Measurements from ENCODE around the gene CSKMT.
"Not testable (repeated sequence)": the region's sequence is repeated elsewhere in the genome, so short reads cannot be mapped to it uniquely, and the experiment has no call there.

CSKMT gene, protein sequence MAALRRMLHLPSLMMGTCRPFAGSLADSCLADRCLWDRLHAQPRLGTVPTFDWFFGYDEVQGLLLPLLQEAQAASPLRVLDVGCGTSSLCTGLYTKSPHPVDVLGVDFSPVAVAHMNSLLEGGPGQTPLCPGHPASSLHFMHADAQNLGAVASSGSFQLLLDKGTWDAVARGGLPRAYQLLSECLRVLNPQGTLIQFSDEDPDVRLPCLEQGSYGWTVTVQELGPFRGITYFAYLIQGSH

DNA sequence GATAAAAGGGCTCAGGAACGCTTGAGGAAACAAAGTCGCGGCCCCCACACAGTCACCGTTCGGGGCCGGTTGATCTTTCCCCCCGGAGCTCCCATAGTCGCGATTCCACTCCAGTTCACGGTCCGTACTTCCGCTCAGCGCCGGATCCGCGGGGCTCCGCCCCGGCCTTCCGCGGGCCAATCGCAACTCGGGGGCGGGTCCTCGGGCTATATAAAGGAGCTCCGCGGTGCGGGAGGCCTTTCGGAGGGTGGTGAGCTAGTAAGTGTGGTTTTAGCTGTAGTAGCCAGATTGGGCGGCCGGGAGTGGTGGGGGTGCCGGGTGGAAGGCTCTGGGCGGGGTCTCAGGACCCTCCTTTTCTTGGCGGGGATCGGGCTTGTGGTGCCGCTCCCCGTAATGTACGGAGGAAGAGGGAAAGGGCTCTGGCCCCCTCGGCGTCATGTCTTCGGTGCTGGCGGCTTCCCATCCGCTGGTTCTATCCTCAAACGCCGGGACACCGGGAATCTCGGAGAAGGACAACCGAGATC, at the start of gene CSKMT, which contains the start of gene C11orf98:
CSKMT (plus strand) TSS at position 238 of the 524 bp plus-strand sequence. CDS start 568 bp downstream, outside the sequence.
C11orf98 (minus strand) TSS at position 136 of the 524 bp plus-strand sequence; CDS start at position 95, 41 bp downstream.
- peak; percentile 93 to 97 for DNase-seq

DNA sequence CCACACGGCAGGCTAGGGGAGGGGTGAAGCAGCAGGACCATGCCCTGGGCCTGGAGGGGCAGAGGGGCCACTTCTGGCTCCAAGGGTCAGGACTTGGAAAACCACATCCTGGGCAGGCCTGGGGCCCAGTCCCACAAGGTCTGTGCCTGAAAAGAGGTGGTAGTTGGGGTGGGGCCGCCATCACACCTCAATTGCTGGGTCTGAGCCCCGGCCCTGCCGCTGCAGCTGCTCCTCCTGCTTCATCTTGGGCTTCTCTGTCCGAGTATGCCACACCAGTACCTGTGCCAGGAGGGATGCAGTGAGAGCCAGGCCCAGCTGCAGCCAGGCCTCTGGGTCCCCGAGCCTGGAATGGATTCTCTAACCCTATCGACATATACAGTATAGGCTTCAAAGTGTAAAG, 49.6 kb upstream of the CSKMT start:
- DNase-seq: no peak

DNA sequence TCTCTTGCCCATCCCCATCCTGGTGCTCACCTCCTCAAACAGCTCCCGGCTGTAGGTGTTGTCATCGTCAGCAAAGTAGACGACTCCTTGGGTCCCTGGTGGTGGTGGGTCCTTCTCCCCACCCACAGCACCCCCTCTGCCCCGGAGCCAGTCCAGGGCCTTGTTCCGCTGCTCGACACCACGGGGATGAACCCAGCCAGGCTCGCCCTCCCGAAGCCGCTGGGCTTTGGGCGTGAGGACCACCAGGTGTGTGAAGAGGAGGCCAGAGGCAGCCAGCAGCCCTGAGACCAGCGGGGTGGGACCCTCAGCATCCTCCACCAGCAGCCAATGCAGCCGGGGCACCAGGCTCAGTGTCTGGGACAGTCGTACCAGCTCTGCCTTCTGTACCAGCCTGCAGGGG, 48.2 kb upstream of the CSKMT start:
- DNase-seq: not testable (repeated sequence)

DNA sequence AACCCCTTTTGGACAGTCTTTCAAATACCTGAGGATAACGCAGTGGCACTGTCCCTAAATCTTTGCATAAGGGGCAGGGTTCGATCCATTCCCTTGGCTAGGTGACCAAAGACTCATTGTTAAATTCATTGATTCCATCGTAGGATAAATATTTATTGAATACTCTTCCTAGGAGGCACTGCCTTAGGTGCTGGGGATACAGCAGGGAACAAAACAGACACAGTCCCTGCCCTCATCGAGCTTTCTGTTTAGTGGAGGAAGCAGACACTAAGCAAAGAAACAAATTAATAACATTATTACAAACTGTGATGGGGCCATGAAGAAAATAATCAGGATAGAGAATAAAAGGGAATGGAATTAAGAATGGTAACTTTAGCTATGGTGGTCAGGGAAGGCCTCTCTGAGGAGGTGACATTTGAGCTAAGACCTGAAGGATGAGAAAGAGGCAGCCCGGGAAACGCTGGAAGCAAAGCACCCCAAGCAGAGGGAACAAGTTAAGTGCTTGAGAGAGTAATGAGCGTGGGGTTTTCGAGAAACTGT, 44.0 kb upstream of the CSKMT start:
- DNase-seq: no peak

DNA sequence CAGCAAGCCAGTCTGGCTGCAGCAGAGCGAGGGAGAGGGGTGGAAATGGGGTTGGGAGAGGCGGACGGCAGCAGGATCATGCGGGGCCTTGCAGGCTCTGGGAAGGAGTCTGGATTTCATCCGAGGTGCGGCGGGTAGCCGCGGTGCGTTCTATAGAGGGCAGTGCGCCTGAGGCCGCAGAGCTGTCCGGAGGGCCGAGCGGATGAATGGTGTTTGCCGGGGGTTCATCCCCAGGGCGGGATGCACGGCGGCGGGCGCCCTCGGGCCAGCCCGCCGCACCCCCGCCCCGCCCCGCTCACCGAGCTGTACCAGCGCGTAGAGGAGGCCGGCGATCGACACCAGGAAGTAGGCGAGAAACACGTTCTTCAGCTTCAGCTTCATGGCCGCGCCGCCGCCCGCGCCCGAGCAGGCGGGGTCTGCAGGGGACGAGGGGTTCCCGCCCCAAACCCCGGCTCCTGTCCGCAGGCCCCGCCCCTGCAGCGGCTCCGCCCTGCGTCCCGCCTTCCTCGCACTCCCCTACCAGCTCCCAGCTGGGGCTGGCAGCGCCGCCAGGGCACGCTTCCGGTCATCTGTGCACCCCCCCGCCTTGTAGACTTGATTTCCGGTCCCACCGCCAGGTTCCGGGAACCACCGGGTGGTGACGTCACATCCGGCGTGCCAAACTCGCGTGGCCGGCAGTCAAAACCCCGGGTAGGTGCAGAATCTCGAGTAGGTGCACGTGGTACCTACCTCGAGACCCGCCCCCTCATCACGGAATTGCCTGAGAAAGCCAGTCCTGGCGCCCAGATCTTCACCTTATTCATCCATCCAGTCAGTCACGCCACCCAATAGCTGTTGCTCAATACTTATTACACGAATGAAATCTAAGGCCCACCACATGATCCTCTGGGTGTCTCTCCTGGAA, 43.3 kb upstream of the CSKMT start, which contains the start of gene B3GAT3:
B3GAT3 (minus strand) TSS at position 420 of the 904 bp plus-strand sequence; CDS start at position 381, 39 bp downstream.
- peak; percentile 98 for DNase-seq

DNA sequence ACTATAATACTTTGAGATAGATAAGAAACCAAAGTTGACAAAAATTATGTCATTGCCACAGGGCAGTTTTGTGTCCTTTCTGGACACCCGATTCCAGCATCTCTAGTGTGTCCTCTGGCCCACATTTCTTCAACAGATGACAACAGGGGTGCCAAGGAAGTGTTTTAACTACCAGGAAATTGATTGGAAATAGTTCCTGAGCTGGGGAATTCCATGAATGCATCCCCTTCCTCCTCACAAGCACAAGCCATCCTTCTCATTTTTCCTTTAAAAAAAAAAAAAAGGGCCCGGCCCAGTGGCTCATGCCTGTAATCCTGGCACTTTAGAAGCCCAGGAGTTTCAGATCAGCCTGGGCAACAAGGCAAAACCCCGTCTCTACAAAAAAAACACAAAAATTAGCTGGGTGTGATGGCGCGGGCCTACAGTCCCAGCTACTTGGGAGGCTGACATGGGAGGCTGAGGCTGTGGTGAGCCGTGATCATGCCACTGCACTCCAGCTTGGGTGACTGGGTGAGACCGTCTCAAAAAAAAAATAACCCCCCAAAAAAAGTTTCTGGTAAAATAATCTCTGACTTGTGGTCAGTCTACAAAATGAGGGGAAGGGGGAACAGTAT, 42.5 kb upstream of the CSKMT start:
- DNase-seq: no peak

DNA sequence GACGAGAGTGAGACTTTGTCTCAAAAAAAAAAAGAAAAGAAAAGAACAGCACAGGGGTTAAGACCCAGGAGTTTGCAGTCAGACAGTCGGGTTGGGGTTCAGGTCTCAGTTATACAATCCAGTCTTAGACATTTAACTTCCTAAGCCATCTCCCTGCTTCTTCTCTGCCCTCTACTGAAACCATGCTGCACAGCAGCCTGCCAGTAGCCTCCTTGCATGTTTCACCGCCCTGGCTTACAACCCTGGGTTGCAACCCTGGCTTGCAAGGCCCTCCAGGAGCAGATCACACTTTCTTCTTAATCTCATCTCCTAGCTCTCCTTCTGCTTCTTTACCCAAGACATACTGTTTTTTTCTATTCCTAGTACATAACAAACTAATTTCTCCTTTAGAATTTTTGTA, 37.4 kb upstream of the CSKMT start:
- no peak for DNase-seq

DNA sequence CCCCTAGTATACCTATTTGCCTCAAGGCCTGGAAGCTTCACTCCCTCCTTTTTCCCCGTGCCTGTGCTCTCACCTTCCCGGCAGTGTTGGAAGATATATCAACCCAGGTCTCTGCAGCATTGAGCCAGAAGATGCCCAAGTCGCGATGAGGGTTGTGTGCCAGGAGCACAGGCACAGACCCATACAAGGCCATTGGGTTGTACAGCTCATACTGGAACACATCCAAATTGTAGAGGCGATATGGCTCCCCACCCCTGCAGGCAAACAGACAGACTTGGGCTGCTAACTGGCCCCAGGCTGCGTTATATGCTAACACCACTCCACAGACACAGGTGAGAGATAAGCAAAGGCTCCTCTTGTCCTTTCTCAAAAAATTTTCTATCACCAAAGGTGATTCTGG, 32.6 kb upstream of the CSKMT start:
- no peak for DNase-seq

DNA sequence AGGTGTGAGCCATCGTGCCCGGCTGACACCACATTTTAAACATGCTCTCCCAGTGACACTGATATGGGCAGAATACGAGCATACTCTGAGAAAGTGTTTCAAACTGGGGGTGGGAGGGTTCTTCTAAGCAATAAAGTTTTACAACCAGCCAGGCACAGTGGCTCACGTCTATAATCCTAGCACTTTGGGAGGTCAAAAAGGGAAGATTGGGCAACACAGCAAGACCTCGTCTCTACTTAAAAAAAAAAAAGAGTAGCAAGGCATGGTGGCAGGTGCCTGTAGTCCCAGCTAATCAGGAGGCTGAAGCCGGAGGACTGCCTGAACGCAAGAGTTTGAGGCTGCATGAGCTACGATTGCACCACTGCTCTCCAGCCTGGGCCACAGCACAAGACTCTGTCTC, 20.9 kb upstream of the CSKMT start:
- DNase-seq: no peak

DNA sequence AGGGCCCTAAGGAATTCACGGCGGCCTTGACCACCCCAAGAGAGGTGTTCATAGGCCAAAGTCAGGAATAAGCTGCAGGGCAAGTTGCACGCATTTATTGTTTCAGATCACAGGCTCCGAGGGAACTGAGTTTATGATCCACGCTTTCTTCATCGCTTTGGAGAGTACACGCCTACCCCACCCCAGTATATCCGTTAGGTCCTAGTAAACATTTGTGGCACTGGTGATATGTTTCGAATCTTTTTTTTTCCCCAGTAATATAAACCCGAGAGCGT, 19.5 kb upstream of the CSKMT start:
- DNase-seq: no peak

DNA sequence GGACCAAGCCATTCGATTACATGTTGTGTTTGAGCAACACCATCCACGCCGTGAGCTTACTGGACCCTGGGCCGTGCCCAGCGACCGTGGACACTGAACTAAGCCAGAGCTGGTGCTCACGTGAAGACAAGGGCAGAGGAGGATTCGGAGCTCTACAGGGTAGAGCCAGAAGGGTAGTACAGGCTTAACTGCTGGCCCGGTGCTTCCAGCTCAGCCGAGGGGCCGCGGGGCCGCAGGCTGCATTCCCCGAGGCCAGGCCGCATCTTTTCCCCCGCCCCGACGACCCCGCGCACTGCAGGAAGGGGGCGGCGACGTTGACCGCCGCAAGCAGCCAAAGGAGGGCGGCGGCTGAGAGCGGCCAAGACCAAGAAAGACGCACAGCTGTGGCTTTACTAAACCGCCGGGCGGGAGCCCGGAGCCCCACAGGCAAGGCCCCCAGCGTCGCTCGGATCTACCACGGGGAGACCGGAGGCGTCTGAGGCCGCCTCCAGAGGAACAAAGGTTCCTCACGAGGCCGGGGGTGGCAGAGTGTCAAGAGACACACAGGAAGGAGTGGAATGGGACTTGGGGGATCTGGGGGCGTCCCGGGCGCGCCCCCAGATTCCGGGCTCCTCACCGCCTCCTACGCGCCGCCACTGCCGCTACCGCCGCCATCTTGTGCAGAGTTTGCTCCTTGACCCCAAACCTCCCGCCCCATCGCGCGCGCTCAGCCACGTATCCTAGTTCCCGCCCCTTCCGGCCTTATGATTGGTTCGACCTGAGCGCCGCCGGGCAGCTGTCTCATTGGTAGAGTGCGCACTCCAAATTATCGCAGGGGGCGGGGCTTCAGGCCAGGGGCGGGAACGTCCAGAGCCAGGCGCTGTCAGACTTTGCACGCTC, 18.9 kb upstream of the CSKMT start, which contains the start of gene GANAB:
GANAB (minus strand) TSS at position 668 of the 879 bp plus-strand sequence; CDS start at position 654, 14 bp downstream.
- DNase-seq: peak; percentile 98 to 99

DNA sequence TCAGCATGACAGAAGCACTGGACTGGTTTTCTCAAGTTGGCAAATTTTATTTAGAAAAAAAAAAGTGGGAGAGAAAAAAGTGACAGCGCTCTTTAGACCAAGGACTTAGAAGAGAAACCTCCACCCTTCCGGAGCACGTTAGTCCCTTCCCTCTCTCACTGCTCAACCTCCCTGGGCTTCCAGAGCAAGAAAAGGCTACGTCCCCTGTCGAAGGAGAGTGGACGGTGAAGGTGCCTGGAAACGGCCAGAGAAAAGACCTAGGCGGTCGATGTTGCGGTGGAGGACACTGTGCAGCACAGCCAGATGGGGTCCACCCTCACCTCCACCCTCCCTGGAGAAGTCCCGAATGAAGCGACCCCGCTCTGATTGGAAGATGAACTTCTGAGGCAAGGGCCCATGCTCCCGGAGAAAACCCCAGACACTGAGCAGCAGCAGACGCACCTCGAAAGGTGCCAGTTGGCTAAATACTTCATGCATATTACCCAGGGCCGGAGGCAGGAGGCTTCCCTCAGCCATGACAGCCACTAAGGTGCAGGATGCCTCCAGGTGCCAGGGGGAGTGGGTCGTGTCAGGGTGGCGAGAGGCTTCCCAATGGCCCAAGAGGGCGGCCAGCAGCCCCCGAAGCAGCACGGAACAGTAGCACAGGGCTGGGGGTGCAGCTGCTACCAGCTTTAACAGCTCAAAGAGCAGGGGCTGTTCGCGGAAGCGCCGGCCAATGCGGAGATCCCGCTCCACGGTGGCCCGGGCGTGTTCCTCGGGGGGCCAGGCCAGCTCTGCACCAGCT, 18.1 kb upstream of the CSKMT start:
- no peak for DNase-seq

DNA sequence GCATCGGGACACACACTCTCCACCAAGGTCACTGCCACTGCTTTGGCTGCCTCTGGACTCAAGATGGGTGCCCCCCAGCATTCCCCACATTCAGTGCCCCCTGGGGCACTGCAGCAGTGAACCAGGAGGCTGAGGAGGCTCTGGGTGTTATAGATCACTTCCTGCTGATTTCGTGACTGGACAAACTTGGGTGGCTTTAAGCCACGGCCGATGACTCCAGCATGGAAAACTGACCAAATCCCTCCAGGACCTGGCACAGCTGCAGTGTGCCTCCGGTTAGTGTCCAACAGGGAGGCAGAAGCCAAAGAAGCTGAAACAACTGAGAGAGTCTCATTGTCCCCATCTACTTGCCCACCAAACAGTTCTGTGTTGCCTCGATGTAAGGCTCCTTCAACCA, 17.5 kb upstream of the CSKMT start:
- DNase-seq: no peak

DNA sequence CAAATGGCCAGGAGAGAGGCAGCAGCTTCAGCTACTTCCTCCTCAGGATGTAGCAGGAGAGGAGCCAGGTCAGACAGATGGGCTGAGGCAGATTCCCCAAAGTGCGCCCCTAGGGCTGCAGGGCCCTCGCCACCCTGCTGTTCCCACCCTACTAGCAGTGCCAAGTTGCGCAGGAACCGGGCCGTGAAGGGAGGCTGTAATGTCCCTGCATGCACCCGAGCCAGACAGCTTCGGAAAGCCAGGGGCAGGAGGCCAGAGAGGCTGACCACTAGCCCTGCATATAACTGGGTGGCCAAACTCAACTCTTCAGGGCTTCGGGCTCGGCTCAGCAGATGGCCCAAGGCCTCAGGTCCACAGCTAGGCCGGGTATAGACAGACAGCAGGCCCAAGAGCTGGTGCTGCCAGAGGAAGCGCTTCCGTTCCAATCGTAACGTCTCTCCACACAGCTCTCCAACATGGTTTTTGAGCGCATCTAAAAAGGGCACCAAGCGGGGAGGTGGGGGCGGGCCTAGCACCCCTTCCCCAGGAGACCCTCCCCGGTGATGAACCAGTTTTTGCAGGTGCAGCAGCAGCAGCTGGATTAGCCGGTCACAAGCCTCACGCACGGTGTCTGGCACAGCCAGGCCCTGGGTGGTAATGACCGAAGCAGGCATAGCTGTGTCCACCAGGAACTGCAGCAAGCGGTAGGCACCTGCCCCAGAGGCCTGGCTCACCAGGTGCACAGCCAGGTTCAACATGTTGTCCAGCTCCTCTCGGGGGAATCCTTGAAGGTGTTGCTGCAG, 16.7 kb upstream of the CSKMT start:
- no peak for DNase-seq

DNA sequence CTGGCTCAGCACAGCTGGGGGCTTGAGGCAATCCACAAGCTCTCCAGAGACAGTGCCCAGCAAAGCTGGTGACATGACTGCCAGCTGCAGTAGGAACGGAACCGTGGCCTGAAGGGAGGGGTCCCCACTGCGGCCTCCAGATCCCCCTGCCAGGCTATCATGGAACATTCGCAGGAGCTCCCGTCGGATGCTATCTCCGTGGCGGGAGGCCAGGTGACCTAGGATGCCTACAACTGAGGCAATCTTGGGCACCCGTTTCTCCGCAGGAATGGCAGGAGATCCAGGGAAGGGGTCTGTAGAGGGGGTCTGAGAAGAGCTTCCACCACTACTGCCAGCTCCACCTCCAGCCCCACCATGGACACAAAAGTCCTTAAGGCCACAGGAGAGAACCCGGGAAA, 16.1 kb upstream of the CSKMT start:
- DNase-seq: no peak

DNA sequence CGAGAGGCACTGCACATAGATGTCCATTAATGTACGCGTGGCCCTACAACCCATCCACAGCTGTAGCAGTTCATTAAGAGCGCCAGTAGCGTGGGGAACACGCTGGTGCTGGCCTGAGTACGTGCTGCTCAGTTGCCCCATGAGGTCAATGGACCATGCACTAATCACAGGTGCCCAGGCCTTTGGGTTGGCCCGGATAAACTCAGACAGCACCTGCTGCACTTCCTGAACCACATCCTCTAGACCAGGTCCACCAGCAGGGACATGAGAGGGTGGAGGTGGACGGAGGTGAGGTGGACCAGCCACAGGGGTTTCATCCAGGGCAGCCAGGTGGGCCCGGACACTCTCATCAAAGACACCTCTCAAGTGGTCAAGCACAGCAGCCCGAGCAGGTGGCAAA, 15.6 kb upstream of the CSKMT start:
- no peak for DNase-seq

DNA sequence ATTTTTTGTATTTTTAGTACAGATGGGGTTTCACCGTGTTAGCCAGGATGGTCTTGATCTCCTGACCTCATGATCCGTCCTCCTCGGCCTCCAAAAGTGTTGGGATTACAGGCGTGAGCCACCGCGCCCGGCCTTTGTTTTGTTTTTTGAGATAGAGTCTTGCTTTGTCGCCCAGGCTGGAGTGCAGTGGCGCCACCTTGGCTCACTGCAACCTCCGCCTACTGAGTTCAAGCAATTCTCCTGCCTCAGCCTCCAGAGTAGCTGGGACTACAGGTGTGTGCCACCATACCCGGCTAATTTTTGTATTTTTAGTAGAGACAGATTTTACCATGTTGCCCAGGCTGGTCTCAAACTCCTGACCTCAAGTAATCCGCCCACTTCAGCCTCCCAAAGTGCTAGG, 14.8 kb upstream of the CSKMT start:
- not testable (repeated sequence) for DNase-seq

DNA sequence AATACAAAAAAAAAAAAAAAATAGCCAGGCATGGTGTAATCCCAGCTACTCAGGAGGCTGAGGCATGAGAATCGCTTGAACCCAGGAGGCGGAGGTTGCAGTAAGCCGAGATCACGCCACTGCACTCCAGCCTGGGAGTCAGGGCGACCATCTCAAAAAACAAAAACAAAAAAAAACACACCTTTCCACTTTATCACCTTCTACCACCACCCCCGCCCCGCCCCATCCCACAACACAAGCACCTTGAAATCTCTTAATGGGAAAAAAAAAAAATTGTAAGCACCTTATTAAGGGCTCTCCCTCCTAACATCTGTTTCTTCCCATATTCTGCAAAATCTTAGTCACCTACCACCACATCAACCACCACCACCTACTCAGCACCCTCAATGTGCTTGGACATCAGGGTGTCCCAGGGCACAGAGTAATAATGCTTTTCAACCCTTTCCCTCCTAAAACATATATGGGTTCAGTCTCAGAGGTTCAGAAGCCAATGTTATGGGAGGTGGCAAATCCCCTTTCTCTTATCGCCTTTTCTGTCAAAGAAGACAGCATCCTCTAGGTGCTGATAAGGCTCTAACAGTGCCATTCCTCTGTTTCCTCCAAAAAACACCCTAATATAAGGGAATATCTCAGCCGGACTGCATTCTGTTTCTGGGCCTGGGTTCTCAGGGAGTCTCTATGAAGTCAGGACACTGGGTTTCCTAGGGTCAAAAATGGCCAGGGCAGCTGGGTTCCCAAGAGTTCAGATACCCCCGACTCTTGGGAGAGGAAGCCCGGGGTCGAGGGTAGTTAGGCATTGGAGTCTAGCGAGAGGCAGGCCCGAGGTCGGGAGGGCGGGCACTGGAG, 12.7 kb upstream of the CSKMT start:
- DNase-seq: peak in 1 of 2 donors; percentile 69

DNA sequence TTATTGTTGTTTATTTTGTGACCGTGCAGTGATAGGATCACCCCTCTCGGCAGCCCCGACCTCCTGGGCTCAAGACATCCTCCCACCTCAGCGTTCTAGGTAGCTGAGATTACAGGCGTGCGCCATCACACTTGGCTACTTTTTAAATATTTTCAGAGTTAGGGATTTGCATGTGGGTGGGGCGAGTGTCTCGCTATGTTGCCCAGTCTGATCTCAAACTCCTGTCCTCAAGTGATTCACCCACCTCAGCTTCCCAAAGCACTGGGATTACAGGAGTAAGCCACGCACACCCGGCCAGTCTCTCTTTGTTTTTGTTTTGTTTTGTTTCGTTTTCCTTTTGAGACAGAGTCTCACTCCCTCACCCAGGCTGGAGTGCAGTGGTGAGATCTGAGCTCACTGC, 10.8 kb upstream of the CSKMT start:
- no peak for DNase-seq

Measured in CD4-positive, alpha-beta T cell treated with Interleukin-1 beta for 1 hour (primary cell).